Neural crest cell (in vitro differentiated cells): Measurements from ENCODE around the gene DIP2B. TPM values are rescaled to one million over a fixed set of nuclear protein-coding genes. Genes with fewer than 3 reads are reported as not detected.

Experiments used
- DNase-seq: peaks from one replicate; pipeline ENCODE4 v3.0.0; 2021; ENCODE audit warnings: low read depth, mixed read lengths, low spot score
- H3K27ac Mint-ChIP-seq: one replicate; pipeline ENCODE4 v1.8.0; 2021; ENCODE audit warnings: mild to moderate bottlenecking, mixed read lengths; ENCODE audit not compliant: unreplicated experiment
- H3K27me3 Mint-ChIP-seq: 2 replicates; pipeline ENCODE4 v1.8.0; 2021; ENCODE audit warnings: low read depth, mild to moderate bottlenecking, mixed read lengths
- H3K36me3 Mint-ChIP-seq: 2 replicates; pipeline ENCODE4 v1.8.0; 2021; ENCODE audit warnings: low read depth, mild to moderate bottlenecking, mixed read lengths
- H3K4me1 Mint-ChIP-seq: 2 replicates; pipeline ENCODE4 v1.8.0; 2021; ENCODE audit warnings: mixed read lengths
- H3K4me3 Mint-ChIP-seq: one replicate; pipeline ENCODE4 v1.8.0; 2021; ENCODE audit warnings: mild to moderate bottlenecking, mixed read lengths
- H3K9me3 Mint-ChIP-seq: 2 replicates; pipeline ENCODE4 v1.8.0; 2021; ENCODE audit warnings: mixed read lengths
- CTCF ChIP-seq: fragments of 200-600 bp; sonication (generic); conservative IDR thresholded peaks from 2 replicates; pipeline ENCODE4 v1.5.0; 2021; ENCODE audit warnings: antibody characterized with exemption, mild to moderate bottlenecking
- long read RNA-seq: library from polyadenylated mRNA; unstranded; transcript quantifications from one replicate; pipeline ENCODE4 v2.0.0, GENCODE V29; 2020
- total RNA-seq: library from RNA; stranded (reverse); gene quantifications from 2 replicates; pipeline ENCODE4 v1.2.1, GENCODE V29; 2021

Gene DIP2B
- 37.8 and 39.4 TPM in 2 replicates for total RNA-seq
- long read RNA-seq, full-length matches to known transcripts = 1 of 26 reads
- long read RNA-seq, partial matches to known transcripts = 10 of 26 reads
- long read RNA-seq, other reads (novel, unspliced or antisense) = 15 of 26 reads

- TF ChIP-seq CTCF = peak; percentile 96
- H3K9me3 Mint-ChIP-seq = no peaks in the 10 kb centered on the region
- peak; percentile 99 for DNase-seq
- peak within 1 kb of the TSS; percentile 93 for H3K27ac Mint-ChIP-seq
- peaks cover 49% of the 10 kb centered on the region for H3K4me1 Mint-ChIP-seq
- peak within 1 kb of the TSS; percentile 98 for H3K4me3 Mint-ChIP-seq
- H3K36me3 Mint-ChIP-seq = peaks cover 3% of the 10 kb centered on the region
- peaks cover 2% of the 10 kb centered on the region for H3K27me3 Mint-ChIP-seq
Observed at GRCh38 chr12:50504798-50505674, at the start of gene DIP2B. Gene DIP2B (plus strand): TSS chr12:50504985. CDS start chr12:50505141, 156 bp downstream.

- Mint-ChIP-seq H3K27me3 (no peaks in the 10 kb centered on the region), H3K9me3 (no peaks in the 10 kb centered on the region), H3K4me3 (no peak overlapping the region), H3K27ac (no peak overlapping the region), H3K4me1 (no peaks in the 10 kb centered on the region), H3K36me3 (peaks cover 24% of the 10 kb centered on the region)
- no peak for DNase-seq
- no peak for TF ChIP-seq CTCF
Observed at GRCh38 chr12:50458606-50459005, 46.2 kb upstream of the DIP2B start.

- Mint-ChIP-seq H3K27me3 (no peaks in the 10 kb centered on the region), H3K4me3 (no peak overlapping the region), H3K36me3 (peaks cover 54% of the 10 kb centered on the region), H3K27ac (no peak overlapping the region), H3K4me1 (no peaks in the 10 kb centered on the region), H3K9me3 (peaks cover 5% of the 10 kb centered on the region)
- no peak for TF ChIP-seq CTCF
- DNase-seq = no peak
Observed at GRCh38 chr12:50467439-50467838, 37.3 kb upstream of the DIP2B start.

- no peak for TF ChIP-seq CTCF
- Mint-ChIP-seq H3K27me3 (no peaks in the 10 kb centered on the region), H3K4me3 (no peak overlapping the region), H3K4me1 (no peaks in the 10 kb centered on the region), H3K9me3 (no peaks in the 10 kb centered on the region), H3K36me3 (peaks cover 22% of the 10 kb centered on the region), H3K27ac (no peak overlapping the region)
- DNase-seq = no peak
Observed at GRCh38 chr12:50477241-50477832, 27.4 kb upstream of the DIP2B start.

- H3K4me1 Mint-ChIP-seq = no peaks in the 10 kb centered on the region
Observed at GRCh38 chr12:50482571-50482970, 22.2 kb upstream of the DIP2B start.

More at GRCh38 chr12:50482571-50482970, 22.2 kb upstream of the DIP2B start:
- no peak overlapping the region for H3K4me3 Mint-ChIP-seq
- no peak for TF ChIP-seq CTCF
- DNase-seq = no peak
- H3K36me3 Mint-ChIP-seq = peaks cover 2% of the 10 kb centered on the region
- no peaks in the 10 kb centered on the region for H3K27me3 Mint-ChIP-seq
- no peak overlapping the region for H3K27ac Mint-ChIP-seq
- no peaks in the 10 kb centered on the region for H3K9me3 Mint-ChIP-seq
